Coronary artery (tissue), 2 donors: Measurements from ENCODE around the gene RHOG.

Experiments
- DNase-seq: peaks from one replicate; pipeline ENCODE4 v3.0.0-alpha.2; 2017; ENCODE audit warnings: low spot score
- H3K27ac ChIP-seq, 2 donors: fragments of 200-600 bp; sonication (generic); one replicate each; pipeline ENCODE4 v1.5.1; 2016 to 2019
- H3K4me3 ChIP-seq: fragments of 200-600 bp; sonication (generic); 2 replicates; pipeline ENCODE4 v1.5.1; 2016; ENCODE audit warnings: mild to moderate bottlenecking, moderate library complexity
- CTCF ChIP-seq: fragments of 200-600 bp; sonication (generic); IDR thresholded peaks from one replicate; pipeline ENCODE4 v1.5.1; 2019; ENCODE audit warnings: antibody characterized with exemption

RHOG gene

DNA sequence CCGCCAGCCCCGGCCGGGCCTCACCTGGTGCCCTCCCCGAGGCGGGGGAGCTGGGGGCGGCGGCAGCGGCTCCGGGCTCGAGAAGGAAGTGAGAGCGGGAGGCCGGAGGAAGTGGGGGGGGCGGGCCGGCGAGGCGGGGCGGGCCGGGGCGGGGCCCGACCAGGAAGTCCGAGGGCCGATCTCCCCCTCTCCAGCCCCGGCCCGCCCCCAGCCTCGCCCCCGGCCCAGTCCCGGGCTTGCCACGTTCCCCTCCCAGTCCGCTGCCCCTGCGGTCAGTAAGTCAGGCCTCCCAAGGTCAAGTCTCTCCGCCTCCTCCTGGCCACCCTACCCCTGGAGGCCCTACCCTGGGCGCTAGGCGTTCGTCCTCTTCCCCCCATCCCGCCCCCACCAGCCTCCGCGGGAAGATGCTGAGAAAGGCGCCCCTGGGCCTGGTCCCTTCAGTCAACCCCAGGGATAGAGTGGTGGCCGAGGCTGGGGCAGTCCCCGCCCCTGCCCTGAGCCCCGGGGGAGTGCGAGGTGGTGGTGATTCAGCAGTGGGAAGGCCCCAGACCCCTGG is at the start of gene RHOG:
Gene RHOG, minus strand, starts transcription at position 90 of the 556 bp plus-strand sequence. CDS start 12,821 bp downstream, outside the sequence.
- H3K4me3 ChIP-seq: peak within 1 kb of the TSS; percentile 91
- peak; percentile 91 for DNase-seq
- H3K27ac ChIP-seq: peak within 1 kb of the TSS; percentile 89 to 99
- TF ChIP-seq CTCF: no peak

- H3K4me3 ChIP-seq: no peak overlapping the region
- no peak for TF ChIP-seq CTCF
- no peak for DNase-seq
- H3K27ac ChIP-seq: no peak overlapping the region
Measured at GRCh38 chr11:3890014-3890413, 49.3 kb upstream of the RHOG start.

GRCh38 chr11:3888876-3889275 is 48.1 kb upstream of the RHOG start:
- Histone ChIP-seq H3K27ac (no peak overlapping the region), H3K4me3 (no peak overlapping the region)
- TF ChIP-seq CTCF: no peak
- no peak for DNase-seq

DNA sequence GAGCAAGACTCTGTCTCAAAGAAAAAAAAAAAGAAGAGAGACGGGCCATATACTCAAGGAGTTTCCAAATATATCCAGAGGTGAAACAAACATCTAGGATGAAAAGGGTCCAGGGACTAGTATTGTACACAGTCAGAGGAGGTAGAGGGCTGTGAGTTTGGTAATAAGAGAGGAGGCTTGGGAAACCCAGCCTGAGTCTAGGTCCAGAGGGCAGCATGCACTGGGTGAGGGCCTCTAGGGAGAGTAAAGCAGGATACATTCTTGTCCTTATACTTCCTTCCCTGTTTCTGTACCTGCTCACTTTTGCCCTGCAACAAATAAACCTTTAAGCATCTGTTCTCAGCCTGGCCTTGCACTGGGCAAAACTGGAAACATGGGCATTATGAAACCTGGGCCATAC is 46.2 kb upstream of the RHOG start:
- Histone ChIP-seq H3K4me3 (no peak overlapping the region), H3K27ac (no peak overlapping the region)
- DNase-seq: no peak
- no peak for TF ChIP-seq CTCF

DNA sequence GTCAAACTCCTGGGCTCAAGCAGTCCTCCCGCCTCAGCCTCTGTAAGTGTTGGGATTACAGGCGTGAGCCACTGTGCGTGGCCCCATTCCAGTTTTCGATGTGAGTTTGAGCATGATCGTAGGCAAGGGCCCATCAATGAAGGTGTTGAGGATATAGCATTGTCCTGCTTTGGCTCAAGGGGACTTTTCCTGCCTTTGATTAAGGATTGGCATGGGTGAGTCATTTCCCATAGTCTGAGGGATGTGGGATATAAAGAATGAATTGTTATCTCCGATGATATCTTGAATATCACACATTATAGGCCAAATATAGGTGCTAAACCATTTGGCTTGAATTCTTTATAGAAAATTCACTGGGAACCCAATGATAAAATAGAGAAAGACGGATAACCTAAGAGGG is 45.1 kb upstream of the RHOG start:
- DNase-seq: no peak
- H3K27ac ChIP-seq: no peak overlapping the region
- no peak overlapping the region for H3K4me3 ChIP-seq
- no peak for TF ChIP-seq CTCF

GRCh38 chr11:3882655-3883054 is 41.9 kb upstream of the RHOG start:
- H3K27ac ChIP-seq: no peak overlapping the region
- no peak overlapping the region for H3K4me3 ChIP-seq
- TF ChIP-seq CTCF: no peak
- DNase-seq: no peak

DNA sequence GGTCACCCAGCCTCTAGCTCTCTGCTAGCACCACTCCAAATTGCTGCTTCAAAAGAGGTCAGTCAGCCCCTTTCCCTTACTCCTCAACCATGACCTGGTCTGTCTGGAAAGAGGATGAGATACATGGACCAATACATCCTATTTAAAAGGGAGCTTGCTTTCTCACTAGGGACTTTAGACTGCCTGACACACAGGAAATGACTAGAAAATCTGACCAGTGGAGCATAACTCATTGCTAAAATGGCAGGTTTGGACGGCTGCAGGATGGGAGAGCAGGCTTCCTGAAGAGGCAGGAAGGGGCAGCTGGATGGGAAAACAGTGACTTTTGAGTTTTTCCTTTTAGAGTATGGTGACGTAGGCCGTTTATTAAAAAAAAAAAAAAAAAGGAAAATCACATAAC is 40.0 kb upstream of the RHOG start:
- no peak for DNase-seq
- no peak for TF ChIP-seq CTCF
- Histone ChIP-seq H3K27ac (peak overlapping the region; percentile 48 to 53), H3K4me3 (no peak overlapping the region)
